HG02973 (cell line): ENCODE data around the gene TNRC6B.
"Not testable (repeated sequence)": the region's sequence is repeated elsewhere in the genome, so short reads cannot be mapped to it uniquely, and the experiment has no call there.

ENCODE experiments used
- ATAC-seq: cut with Tn5 transposase; IDR thresholded peaks from one replicate; pipeline ENCODE4 v1.9.1; 2021; ENCODE audit warnings: moderate library complexity; ENCODE audit not compliant: unreplicated experiment

The TNRC6B gene

DNA sequence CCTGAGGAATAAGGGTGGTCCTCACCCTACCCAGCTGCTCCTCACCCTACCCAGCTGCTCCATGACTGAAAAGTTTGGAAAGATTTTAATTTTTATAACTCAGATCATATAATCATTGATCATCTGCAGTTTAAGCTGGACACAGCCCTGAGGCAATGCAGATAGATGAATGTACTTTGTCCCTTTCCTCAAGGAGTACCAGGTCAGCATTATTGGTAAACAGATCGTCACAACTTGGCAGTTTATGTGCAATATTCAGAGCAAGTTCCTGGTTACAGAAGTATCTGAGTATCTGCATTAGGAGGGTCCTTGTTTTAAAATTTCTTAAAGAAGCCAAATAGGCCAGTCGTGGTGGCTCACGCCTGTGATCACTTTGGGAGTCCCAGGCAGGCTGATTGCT, 3.6 kb downstream of the TNRC6B start:
- ATAC-seq = no peak

DNA sequence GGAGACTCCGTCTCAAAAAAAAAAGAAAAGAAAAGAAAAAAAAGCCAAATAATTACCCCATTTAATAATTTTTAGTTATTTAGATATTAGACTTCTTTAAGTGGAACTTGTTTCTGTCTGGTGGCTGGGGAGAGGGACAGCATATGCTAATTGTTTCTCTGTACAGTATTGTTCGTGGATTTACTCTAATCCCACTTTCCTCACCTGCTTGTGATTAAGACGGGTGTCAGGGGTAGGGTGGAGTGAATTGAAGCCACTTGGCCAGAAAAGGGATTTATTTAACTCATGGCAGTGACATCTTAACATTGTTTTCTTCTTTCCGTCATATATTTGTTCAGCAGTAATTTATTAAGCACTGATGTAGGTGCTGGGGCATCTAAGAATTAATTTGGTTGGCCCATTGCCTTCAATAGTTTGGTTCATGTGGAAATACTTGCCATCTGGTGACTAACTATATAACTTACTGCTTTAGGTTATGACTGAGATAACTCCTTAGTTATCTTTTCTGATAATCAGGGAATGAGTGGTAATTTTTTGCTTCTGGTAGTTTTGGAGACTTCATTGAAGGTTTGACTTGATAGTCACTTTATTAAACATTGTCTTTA, 4.6 kb downstream of the TNRC6B start:
- ATAC-seq = no peak

DNA sequence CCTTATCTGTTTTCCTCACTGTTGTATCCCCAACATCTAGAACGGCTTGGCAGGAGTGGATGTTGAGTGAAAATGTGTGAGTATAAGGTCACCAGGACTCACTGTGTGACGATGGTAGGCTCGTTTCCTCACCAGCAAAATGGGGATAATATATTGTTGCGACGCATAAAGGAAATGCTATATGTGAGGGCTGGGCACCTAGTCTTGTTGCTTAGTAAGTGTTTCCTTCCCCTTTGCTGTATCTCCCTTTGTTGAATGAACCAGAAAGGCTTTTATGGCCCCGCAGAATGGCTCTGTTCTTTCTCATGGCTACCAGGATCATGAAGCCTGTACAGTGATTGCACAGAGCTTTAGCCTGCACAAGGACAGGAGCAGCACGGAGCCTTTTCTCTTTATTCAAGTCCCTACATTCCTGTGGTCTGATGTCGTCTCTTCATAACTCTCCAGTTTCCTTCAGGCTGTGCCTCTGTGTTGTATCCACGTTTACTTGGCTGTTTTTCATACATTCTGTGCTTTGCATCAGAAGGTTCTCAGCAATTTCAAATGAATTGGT, 5.4 kb downstream of the TNRC6B start:
- no peak for ATAC-seq

DNA sequence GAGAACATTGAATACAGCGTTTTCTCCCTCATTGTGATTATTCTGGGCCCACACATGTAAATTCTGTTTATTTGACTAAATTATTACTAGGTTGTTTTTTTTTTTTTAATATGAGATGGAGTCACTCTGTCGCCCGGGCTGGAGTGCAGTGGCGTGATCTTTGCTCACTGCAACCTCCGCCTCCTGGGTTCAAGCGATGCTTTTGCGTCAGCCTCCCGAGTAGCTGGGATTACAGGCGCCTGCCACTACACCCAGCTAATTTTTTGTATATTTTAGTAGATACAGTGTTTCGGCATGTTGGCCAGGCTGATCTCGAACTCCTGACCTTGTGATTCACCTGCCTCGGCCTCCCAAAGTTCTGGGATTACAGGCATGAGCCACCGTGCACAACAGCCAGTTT, 5.9 kb downstream of the TNRC6B start:
- ATAC-seq = not testable (repeated sequence)

DNA sequence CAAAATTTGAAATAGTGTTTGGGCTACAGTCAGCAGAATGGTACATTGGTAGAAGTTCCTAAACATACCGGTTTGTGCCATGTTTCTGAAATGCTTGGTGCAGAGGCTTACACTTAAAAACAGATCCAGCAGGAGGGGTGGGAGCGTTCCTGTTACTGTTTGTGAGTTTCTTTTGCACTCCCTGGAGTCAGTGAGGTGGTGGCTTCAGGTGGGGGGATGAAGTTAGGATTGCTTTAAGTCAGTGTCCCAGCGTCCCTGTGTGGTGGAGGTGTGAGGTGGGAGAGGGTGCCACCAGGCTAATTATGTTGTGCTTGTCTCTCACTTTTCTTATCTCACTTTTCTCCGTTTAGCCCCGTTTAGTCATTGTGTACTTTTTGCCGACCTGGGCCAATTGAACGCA, 9.7 kb downstream of the TNRC6B start:
- ATAC-seq = no peak

DNA sequence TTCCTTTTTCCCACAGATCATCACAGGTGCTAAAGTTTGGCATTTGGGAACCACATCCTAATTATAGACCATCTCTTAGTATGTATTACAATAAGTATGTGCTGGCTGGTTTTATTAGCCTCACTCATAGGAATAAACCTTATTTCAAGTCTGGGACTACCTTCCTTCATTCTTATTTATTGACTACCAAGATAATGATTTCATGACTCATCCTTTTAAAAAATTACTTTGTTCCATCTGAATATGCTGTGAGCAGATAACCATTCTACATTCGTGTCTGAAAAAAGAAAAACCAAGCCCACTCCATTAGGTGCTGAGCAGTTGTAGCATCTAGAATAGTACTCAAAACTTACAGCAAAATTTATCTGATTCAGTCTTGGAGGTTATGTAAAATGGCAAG, 12.3 kb downstream of the TNRC6B start:
- ATAC-seq = no peak

DNA sequence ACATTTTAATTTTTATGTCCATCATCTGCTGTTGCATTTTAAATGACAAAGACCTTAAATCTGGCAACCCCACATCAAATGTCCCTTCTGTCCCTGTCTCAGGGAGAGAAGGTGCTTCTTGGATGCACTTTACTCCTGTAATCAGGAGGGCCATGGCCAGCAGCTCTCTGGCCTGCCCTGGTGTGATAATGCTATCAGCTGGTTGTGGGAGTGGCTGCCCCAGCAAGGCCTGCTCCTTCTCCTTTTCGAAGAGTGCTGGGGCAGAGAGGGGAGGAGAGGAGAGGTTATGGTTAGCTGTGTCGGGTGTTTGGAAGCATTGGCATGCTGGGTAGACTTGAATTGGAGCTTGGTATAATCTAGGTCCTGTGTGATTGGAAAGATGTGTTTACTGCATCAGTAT, 12.8 kb downstream of the TNRC6B start:
- no peak for ATAC-seq

DNA sequence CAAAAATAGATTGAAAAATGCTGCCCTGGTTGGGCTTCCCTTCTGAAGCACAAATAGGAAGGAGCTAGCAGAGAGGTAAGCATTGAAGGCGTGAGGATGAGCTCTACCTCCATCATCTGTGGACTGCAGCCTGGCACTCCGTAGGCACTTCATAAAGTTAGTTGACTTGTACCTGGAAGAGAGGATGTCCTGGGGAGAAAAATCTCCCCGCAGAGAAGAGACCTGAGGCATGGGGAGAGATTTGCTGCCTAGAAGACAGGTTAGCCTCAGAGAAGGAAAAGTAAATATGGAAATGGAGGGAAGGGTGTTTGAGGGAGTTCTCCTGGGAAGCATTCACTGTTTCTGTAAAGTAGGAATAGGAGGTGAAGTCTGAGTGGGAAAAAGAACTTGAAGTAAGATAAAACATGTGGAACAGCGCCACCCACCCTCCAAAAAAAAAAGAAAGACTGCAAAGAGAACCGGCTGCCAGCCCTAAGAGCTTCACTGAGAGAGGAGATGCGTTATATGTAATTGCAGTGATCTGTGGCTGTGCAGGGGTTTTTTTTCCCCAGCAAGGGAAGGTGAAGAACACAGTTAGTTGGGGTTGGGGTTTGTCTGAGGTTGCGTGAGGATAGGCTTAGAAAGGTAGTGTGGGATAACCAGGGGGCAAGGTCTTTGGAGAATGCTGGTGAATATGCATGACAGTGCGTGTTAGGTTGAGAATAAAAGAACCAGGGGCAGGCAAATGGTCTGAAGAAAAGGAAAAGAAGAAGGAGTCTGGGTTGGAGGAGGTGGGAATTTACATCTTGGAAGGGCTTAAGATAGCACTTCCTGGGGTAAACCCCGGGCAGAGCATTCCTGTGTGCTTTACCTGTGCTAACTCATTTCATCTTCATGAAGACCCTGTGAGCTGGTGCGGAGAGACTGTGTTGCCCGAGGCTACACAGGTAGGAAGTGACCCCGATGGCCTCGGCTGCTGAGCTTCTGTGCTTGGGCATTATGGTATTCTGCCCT, 16.0 kb downstream of the TNRC6B start:
- ATAC-seq = no peak

DNA sequence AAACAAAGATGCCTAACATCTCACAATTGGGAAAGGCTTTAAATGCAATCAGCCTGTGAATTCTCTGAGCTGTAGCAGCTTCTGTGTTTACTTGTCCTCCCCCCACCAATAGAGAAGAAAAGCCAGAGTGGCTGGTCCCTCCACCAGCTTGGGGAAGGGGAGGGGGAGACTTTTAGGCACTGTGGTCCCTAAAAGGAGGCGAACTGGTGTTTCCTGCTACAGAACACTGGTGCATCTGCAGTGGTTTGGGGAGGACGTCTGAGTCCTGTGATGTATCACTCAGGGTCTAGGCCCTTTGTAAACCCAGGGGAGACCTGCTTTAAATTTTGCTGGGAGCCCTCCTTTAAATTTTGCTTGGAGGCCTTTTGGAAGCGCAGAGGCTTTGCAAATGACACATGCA, 16.9 kb downstream of the TNRC6B start:
- no peak for ATAC-seq

DNA sequence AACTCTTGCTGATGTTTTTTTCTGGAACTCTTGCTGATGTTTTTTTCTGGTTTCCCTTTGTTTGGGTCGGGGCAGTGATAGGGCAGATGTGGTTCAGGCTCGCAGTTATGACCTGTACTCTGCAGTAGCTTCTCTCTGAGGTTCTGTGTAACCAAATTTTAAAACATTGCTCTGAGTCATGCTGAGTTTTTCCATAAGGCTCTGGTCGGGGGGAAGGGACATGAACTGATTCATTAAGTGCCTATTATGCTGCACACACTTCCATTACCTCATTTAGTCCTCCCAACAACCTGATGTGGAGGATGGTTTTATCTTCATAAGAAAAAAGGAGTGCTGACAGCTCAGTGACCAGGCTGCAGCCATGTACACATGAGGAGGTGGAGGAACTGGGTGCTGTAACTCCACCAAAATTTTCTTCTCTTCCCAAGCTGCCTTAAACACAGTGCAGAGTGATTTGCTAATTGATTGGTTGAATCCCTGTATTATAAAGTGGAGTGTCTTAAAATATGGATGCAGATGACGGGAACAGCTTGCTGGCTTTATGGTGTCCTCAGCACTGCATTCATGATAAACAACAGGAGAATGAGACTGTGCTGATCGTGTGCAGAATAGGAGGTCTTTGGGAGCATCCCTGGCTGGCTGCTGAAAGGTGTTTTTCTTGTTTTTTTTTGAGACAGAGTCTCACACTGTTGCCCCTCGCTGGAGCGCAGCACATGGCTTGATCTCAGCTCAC, 19.1 kb downstream of the TNRC6B start:
- ATAC-seq = no peak

DNA sequence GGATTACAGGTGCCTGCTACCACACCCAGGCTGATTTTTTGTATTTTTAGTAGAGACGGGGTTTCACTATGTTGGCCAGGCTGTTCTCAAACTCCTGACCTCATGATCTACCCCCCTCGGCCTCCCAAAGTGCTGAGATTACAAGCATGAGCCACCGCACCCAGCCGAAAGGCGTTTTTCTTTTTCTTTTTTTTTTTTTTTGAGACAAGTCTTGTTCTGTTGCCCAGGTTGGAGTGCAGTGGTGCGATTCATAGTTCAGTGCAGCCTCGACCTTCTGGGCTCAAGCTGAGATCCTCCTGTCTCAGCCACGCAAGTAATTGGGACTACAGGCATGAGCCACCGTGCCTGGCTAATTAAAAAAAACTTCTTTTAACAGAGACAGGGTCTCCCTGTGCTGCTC, 19.7 kb downstream of the TNRC6B start:
- ATAC-seq = not testable (repeated sequence)

DNA sequence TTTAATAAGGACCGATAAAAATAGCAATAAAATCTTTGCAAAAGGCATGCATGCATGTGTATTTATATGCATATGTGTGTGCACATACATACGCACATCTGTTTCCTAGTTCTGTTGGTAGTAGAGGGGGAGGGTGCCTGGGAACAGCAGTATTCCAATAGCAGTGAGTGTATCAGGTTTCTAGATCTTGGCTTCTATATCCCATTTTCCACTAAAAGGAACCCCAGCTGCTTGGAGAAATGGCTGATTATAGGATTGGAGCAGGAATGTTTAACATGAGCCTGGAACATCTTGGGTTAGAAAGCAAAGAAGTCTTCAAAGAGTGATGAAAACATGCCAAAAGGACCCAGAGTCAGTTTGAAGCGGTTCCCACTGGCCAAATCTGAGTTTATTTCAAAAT, 21.0 kb downstream of the TNRC6B start:
- no peak for ATAC-seq

DNA sequence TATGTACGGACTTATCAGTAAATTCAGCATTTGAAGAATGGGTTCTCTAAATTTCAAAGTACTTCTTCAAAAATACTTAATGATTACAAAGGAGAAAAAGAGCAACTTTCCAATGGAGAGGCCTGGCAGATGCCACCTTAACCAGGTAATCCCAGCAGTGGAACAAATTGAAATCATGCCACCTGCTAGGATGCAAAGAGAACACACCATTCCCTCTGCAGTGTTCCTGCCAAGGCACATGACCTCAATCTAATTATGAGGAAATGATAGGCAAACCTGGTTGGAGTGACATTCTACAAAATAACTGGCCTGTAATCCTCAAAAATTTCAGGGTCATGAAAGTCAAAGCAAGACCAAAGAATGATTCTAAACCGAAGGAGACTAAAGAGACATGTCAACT, 21.5 kb downstream of the TNRC6B start:
- no peak for ATAC-seq

DNA sequence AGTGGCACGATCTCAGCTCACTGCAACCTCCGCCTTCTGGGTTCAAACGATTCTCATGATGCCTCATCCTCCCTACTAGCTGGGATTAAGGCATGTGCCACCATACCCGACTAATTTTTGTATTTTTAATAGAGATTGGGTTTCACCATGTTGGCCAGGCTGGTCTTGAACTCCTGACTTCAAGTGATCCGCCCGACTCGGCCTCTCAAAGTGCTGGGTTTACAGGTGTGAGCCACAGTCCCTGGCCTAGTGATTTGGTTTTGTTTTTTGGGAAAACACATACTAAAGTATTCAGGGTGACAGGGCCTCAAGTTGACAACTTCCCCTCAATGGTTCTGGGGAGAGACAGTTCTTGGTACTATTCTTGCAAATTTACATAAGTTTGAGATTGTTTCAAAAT, 22.1 kb downstream of the TNRC6B start:
- no peak for ATAC-seq

DNA sequence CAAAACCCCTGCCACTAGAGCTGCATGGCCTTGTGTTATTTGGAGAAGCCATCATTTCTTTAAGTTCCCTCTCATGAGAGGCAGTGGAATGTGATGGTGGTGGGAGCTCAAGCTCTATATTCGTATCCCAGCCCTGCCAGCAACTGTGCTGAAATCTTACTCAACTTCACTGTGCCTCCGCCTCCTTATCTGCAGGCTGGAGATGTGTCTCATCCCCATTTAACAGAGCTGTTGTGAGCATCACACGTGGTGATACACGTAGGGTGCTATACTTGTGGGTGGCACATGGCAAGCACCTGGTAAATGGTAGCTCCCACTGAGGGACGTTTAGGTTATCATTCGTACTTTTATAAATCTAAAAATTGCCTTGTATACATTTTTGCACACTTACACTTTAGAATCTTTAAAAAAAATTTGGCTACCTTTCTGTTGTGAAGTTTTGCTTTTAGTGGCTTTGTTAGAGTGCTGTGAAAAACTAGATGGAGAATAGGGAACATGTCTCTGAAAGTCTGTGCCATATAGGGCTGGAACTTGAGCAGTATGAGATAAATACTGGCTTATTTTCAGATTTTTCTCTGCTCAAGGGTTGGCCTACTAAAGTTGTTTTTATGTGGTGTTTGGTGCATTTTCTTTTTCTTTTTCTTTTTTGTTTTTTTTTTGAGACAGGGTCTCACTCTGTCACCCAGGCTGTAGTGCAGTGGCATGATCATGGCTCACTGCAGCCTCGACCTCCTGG, 23.2 kb downstream of the TNRC6B start:
- no peak for ATAC-seq

DNA sequence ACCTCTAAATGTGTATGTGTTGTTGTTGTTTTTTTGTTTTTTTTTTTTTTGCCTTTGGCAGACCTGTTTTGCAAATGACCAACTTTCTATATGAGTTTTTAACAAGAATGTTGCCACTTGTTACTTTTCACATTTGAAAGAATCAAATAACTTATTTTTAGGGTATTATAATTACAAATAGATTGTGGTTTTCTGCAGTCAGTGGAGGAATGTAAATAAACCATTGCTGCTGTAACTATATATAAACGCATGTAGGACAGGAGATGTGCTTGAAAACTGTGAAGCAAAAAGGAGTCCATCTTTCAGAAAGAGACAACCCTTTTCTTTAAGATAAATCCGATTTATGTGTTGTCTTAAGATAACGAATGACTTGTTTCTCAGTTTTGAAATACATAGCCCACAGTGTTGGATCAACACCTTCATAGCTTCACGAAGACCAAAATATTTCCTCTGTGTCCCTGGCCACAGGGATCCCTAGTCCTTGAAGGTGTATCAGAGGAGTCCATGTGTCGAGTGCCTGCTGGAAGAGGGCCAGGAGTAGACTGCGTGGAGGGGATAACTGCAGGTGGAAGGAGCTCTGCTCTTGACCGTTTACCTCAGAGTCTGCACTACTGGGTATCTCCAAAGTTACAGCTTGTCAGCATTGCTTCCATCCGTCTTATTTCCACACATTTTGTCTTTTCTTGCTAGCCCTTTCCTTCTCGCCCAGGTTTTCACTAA, 24.7 kb downstream of the TNRC6B start:
- ATAC-seq = no peak

DNA sequence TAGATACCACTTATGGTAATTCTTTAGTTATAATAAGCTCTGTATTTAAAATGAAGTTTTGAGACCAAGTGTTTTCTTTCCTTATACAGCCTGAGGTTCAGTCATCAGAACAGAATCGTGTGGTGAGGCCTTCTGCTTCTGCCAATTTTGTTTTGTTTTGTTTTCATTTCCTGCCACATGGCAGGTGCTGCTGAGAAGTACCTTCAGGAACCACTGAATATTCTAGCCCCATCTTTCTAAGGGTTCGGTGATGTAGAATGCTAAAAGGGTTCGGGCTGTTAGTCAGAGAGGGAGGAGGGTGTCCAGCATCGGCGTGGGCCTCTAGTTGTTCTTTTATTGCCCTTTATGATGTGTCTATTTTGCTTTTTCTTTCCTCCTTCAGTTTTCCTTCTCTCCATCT, 25.8 kb downstream of the TNRC6B start:
- ATAC-seq = no peak

DNA sequence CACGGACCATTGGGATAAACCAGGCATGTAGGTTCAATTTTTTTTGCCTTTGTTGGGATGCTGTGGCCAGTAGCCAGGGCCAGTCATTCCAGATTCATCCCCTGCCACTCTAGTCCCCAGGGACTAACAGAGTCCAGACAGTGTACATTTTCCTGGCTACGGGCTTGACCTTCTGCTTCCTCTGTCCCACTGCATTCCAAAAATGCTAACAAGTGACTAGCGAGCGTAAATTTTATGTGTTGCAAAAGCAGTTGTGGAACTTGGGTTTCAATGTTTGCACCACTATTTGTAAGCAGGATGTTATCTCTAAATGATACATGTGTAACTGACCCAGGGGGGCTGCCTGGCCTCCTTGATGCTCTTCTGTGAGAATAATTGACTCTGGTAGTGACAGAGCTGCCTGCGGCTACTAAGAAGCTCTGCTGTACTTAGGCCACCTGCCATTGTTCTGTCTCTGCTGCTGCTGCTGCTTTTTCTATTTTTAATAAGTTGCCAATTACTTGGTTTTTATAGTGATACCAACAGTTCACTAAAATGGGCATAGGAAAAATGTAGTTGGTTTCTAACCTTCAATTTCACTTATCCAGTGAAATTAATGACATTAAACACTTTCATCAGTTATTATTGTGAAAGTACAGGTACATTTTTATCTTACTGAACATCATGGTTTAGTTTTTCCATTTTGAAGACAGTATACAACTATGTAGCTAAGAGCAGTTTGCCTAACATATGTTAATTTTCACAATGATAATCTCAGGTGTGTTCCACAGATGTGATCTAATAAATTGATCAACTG, 26.8 kb downstream of the TNRC6B start:
- no peak for ATAC-seq

DNA sequence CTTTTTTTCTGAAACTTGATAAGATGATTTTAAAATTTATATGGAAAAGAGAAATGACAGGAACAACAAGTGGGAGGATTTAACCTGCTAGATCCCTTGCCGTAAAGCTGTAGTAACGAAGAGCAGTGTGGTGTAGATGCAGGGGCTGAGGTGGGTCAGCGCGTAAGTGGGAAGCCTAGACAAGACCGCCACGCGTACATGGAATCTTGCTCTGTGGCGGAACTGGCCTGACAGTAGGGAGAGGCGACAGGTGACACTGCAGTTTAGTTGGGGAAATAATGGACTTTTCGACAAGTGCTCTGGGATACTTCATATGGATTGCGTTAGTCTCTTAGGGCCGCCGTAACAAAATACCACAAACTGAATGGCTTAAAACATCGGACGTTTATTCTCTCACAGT, 28.8 kb downstream of the TNRC6B start:
- no peak for ATAC-seq
